Measurements from ENCODE around the gene RASSF4.
A peak's percentile ranks its signal among the peaks of the same experiment; 100 is the strongest.
"Not testable (repeated sequence)": the region's sequence is repeated elsewhere in the genome, so short reads cannot be mapped to it uniquely, and the experiment has no call there.

The RASSF4 gene

GRCh38 chr10:45008524-45009161, 49.0 kb downstream of the RASSF4 start:
- DNase-seq: peak; percentile 64

GRCh38 chr10:45014557-45014956, 55.0 kb downstream of the RASSF4 start:
- DNase-seq: not testable (repeated sequence)

GRCh38 chr10:45015590-45015989, 56.0 kb downstream of the RASSF4 start:
- no peak for DNase-seq

- no peak for DNase-seq
These were observed 63.8 kb downstream of the RASSF4 start for GRCh38 chr10:45023426-45023825.

GRCh38 chr10:45034301-45034700, 74.7 kb downstream of the RASSF4 start:
- DNase-seq: no peak

- DNase-seq: no peak
These were observed 76.1 kb downstream of the RASSF4 start for GRCh38 chr10:45035673-45036072.

- DNase-seq: no peak
These were observed 81.4 kb downstream of the RASSF4 start for GRCh38 chr10:45040921-45041542.

GRCh38 chr10:45044290-45044689, 84.7 kb downstream of the RASSF4 start:
- no peak for DNase-seq

Measured in activated CD4-positive, alpha-beta T cell treated with anti-CD3 and anti-CD28 coated beads, Interleukin-2, amount 50 U/mL, for 16 hours (primary cell).